Measurements from ENCODE around the gene HOXA3. TPM values are rescaled to one million over a fixed set of nuclear protein-coding genes. Genes with fewer than 3 reads are reported as not detected.

HOXA3 gene
- total RNA-seq, 1 experiment from 2014 or later: 50.5 TPM

DNA sequence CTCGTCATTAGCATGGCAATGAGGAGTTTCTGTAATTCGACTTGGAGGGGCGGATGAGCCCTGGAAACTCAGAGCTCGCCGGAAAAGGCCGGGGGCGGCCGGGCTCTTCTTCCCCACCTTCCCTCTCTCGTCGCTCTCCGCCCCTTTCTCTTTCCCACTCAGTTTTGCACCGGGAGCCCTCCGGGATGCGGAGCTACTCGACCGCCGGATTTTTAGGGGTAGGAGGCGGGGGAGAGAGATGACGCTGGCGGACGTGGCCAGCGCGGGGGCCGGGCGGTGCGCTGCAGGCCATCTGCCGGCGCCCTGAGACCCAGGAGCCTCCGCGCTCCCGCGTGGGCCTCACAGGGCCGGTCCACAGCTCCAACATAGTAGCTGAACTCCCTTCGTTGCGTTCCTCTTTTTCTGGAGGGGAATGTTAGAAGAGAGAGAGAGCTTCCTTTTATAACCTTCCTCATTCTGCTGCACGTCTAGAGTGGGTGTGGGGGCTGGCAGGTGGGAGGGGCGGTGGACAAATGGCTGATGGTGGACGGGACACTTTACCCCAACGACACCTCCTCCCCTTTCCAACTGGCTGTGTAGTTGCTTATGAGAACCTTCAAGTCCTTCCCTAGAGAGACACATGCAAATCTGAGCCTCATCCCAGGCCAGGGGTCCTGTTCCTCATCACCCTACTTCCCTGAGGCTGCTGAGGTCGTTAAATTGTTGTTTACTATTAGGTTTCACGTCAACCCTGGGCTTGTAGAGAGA lies 55.4 kb downstream of the HOXA3 start:
- Histone ChIP-seq H3K36me3 (ENCODE audit: low read depth) (peaks cover 6% of the 10 kb centered on the region; the same call in 1 of the 2 replicates), H3K4me2 (peak overlapping the region; percentile 71), H3K4me3 (no peak overlapping the region), H3K9me3 (ENCODE audit: insufficient read depth, low read depth) (no peaks in the 10 kb centered on the region), H2AFZ (no peak overlapping the region), H3K79me2 (ENCODE audit: low read depth) (no peaks in the 10 kb centered on the region), H3K27ac (peak overlapping the region; percentile 84), H3F3A (ENCODE audit: insufficient read depth, low read depth) (peaks cover 30% of the 10 kb centered on the region), H3K27me3 (ENCODE audit: insufficient read depth, low read depth) (no peaks in the 10 kb centered on the region), H3K9me2 (ENCODE audit: insufficient read depth) (no peaks in the 10 kb centered on the region), H3K4me1 (replicated peaks; ENCODE audit: insufficient read depth) (peaks cover 35% of the 10 kb centered on the region), H4K20me1 (ENCODE audit: insufficient read depth) (no peaks in the 10 kb centered on the region)
- ChIA-PET CTCF (interaction anchor here (0.6 kb wide), 1 partner anchor 32 kb away, joined by 3 read pairs; no protein-coding TSS in a partner anchor), POLR2A (ENCODE audit: unreplicated experiment) (interaction anchor here (0.6 kb wide), 3 partner anchors 178 to 685 kb away, joined by 3 to 5 read pairs (median 3); no protein-coding TSS in a partner anchor)
- DNase-seq: no peak
- no TSS peak for BruUV-seq (replicated peaks)
- TF ChIP-seq EZH2 (IDR thresholded peaks at IDR 0.05; ENCODE audit: low read depth): no peak
- TF ChIP-seq, protein P1, sequence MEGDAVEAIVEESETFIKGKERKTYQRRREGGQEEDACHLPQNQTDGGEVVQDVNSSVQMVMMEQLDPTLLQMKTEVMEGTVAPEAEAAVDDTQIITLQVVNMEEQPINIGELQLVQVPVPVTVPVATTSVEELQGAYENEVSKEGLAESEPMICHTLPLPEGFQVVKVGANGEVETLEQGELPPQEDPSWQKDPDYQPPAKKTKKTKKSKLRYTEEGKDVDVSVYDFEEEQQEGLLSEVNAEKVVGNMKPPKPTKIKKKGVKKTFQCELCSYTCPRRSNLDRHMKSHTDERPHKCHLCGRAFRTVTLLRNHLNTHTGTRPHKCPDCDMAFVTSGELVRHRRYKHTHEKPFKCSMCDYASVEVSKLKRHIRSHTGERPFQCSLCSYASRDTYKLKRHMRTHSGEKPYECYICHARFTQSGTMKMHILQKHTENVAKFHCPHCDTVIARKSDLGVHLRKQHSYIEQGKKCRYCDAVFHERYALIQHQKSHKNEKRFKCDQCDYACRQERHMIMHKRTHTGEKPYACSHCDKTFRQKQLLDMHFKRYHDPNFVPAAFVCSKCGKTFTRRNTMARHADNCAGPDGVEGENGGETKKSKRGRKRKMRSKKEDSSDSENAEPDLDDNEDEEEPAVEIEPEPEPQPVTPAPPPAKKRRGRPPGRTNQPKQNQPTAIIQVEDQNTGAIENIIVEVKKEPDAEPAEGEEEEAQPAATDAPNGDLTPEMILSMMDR (conservative IDR thresholded peaks at IDR 0.05): no peak
- intact Hi-C loops (cut with micrococcal nuclease; ENCODE audit: unreplicated experiment): no loop called here

DNA sequence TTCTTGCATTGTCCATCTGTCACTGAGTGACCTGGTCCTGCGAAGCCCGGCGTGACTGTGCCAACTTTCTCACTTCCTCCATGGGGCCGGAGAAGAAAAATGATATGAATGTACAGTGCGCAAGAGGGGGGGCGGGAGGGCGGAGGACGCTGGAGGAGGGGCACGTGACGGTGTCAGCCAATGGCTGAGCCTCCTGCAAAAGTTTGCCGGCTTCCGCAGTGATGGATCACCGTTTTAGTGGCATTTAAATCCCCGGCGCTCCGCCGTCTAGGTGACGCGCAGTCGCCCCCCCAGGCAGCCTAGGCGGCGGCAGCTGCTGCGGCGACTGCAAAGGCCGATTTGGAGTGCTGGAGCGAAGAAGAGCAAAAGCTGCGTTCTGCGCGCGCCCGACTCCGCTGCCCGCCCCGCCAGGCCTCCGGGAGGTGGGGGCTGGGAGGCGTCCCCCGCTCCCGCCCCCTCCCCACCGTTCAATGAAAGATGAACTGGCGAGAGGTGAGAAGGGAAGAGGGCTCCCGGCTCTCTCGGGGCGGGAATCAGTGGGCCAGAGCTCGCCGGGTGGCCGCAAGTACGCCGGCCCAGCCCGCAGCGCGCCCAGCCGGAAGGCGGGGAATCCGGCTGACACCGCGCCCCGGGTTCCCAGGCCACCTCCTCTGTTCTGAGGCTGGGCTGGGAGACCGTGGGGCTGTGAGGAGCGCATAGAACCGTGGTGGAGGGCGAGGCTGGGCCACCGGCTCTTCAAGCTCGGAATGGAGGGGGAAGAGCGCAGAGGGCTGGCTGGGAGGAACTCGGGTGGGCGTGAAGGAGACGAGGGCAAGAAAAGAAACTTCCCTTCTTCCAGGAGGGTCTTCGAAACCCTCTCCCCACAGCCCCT lies 56.3 kb downstream of the HOXA3 start, which contains the start of gene HOXA1:
Gene HOXA1 (minus strand): TSS at position 104 of the 871 bp plus-strand sequence. CDS start 88 bp downstream, at position 16.
- no peaks in the 10 kb centered on the region for H3K9me3 ChIP-seq (ENCODE audit: insufficient read depth, low read depth)
- H3K27ac ChIP-seq: no peak within 1 kb of the TSS
- intact Hi-C loops (cut with micrococcal nuclease; ENCODE audit: unreplicated experiment): no loop called here
- H3K27me3 ChIP-seq (ENCODE audit: insufficient read depth, low read depth): no peaks in the 10 kb centered on the region
- H4K20me1 ChIP-seq (ENCODE audit: insufficient read depth): no peaks in the 10 kb centered on the region
- peaks cover 33% of the 10 kb centered on the region for H3F3A ChIP-seq (ENCODE audit: insufficient read depth, low read depth)
- peaks cover 6% of the 10 kb centered on the region; the same call in 1 of the 2 replicates for H3K36me3 ChIP-seq (ENCODE audit: low read depth)
- H2AFZ ChIP-seq: no peak within 1 kb of the TSS
- ChIA-PET CTCF (interaction anchor here (0.6 kb wide), 1 partner anchor 32 kb away, joined by 3 read pairs; no protein-coding TSS in a partner anchor), POLR2A (ENCODE audit: unreplicated experiment) (no interaction called here)
- no peak within 1 kb of the TSS for H3K4me2 ChIP-seq
- H3K79me2 ChIP-seq (ENCODE audit: low read depth): no peaks in the 10 kb centered on the region
- DNase-seq: no peak
- TF ChIP-seq, protein P1 (conservative IDR thresholded peaks at IDR 0.05): no peak
- no peak for TF ChIP-seq EZH2 (IDR thresholded peaks at IDR 0.05; ENCODE audit: low read depth)
- peaks cover 43% of the 10 kb centered on the region for H3K4me1 ChIP-seq (replicated peaks; ENCODE audit: insufficient read depth)
- no TSS peak for BruUV-seq (replicated peaks)
- H3K9me2 ChIP-seq (ENCODE audit: insufficient read depth): no peaks in the 10 kb centered on the region
- no peak within 1 kb of the TSS for H3K4me3 ChIP-seq

DNA sequence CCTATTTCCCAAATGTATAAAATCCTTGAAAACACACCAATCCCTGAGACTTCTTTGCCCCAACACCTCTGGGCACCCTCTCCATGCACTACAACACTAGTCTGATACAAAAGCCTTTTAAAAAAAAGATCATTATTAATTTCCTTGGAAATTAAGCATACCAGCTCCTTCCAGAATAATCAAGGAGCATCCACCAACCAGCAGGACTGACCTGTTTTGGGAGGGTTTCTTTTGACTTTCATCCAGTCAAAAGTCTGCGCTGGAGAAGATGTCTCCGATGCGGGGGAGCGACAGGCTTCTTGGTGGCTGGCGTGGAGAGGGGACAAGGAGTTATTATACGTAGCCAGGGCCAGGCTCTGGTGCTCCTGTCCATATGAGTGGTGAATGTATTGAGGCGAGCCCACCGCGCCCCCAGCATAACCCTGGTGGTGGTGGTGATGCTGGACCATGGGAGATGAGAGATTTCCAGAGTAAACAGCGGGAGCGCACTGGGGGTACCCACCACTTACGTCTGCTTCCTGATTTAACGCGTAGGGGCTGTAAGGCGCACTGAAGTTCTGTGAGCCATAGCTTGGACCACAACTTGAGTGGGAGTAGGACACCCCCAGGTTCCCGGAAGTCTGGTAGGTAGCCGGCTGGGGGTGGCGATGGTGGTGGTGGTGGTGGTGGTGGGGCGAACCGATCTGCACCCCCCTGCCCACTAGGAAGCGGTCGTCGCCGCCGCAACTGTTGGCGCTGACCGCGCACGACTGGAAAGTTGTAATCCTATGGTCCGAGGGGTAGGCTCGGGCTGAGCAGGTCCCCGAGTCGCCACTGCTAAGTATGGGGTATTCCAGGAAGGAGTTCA lies 57.1 kb downstream of the HOXA3 start:
- intact Hi-C loops (cut with micrococcal nuclease; ENCODE audit: unreplicated experiment): no loop called here
- POLR2A ChIA-PET (ENCODE audit: unreplicated experiment): no interaction called here
- Histone ChIP-seq H3K27ac (no peak overlapping the region), H3K9me2 (ENCODE audit: insufficient read depth) (no peaks in the 10 kb centered on the region), H3K79me2 (ENCODE audit: low read depth) (no peaks in the 10 kb centered on the region), H3F3A (ENCODE audit: insufficient read depth, low read depth) (peaks cover 33% of the 10 kb centered on the region), H3K27me3 (ENCODE audit: insufficient read depth, low read depth) (no peaks in the 10 kb centered on the region), H3K4me3 (no peak overlapping the region), H3K4me2 (no peak overlapping the region), H3K36me3 (ENCODE audit: low read depth) (peaks cover 1% of the 10 kb centered on the region; the same call in 1 of the 2 replicates), H2AFZ (no peak overlapping the region), H3K4me1 (replicated peaks; ENCODE audit: insufficient read depth) (peaks cover 51% of the 10 kb centered on the region), H4K20me1 (ENCODE audit: insufficient read depth) (no peaks in the 10 kb centered on the region), H3K9me3 (ENCODE audit: insufficient read depth, low read depth) (no peaks in the 10 kb centered on the region)
- no TSS peak for BruUV-seq (replicated peaks)
- CTCF ChIA-PET: no interaction called here
- no peak for TF ChIP-seq EZH2 (IDR thresholded peaks at IDR 0.05; ENCODE audit: low read depth)
- TF ChIP-seq, protein P1 (conservative IDR thresholded peaks at IDR 0.05): no peak
- no peak for DNase-seq
